Measurements from ENCODE around the gene TTYH3.

- TF ChIP-seq CTCF (IDR thresholded peaks at IDR 0.05 in 8 of 11, conservative IDR thresholded peaks at IDR 0.05 in 3 of 11) (no peak), POLR2A (IDR thresholded peaks at IDR 0.05) (no peak), POLR2AphosphoS5 (IDR thresholded peaks at IDR 0.05) (no peak)
These were observed 73.7 kb downstream of the TTYH3 start for GRCh38 chr7:2705371-2706096.

Data from spleen (tissue), 7 donors.